Endothelial cell of umbilical vein (primary cell): ENCODE results near the gene NTSR1.

Experiments
- CTCF ChIP-seq, 2 donors: IDR thresholded peaks; 1 replicate in 1 of 2; 2 replicates in 1 of 2; pipeline ENCODE4 v1.5.1; 2011; ENCODE audit warnings: low read length in 2 of 2, mild to moderate bottlenecking in 2 of 2, moderate library complexity in 2 of 2, control low read depth in 1 of 2, inconsistent platforms in 1 of 2, low read depth in 1 of 2; ENCODE audit not compliant: insufficient read depth in 1 of 2; ENCODE audit errors: extremely low read depth in 1 of 2
- EZH2 ChIP-seq: IDR thresholded peaks from 2 replicates; pipeline ENCODE4 v1.6.1; 2012; ENCODE audit warnings: borderline replicate concordance, low read depth, mild to moderate bottlenecking, moderate library complexity, low read length, inconsistent platforms; ENCODE audit not compliant: severe bottlenecking
- MAX ChIP-seq: IDR thresholded peaks from 2 replicates; pipeline ENCODE4 v1.6.1; 2011; ENCODE audit not compliant: insufficient read depth, insufficient read length
- POLR2AphosphoS5 ChIP-seq: IDR thresholded peaks from 2 replicates; pipeline ENCODE4 v1.6.1; 2012; ENCODE audit warnings: low read depth, mild to moderate bottlenecking, control low read depth, low read length, moderate library complexity; ENCODE audit not compliant: insufficient read depth

- TF ChIP-seq CTCF (IDR thresholded peaks at IDR 0.05; ENCODE audit: extremely low read depth in 1 of 2, insufficient read depth in 1 of 2, low read depth in 1 of 2, low read length in 2 of 2) (no peak), MAX (no peak), EZH2 (no peak), POLR2AphosphoS5 (no peak)
Observed at GRCh38 chr20:62802026-62802712, 93.5 kb downstream of the NTSR1 start.
